OCI-LY3 (cell line): ENCODE results near the gene IPMK.

Experiments
- CTCF ChIP-seq: fragments of 200-600, 300-600 bp; sonication (generic); IDR thresholded peaks from 2 replicates; pipeline ENCODE4 v1.5.1; 2014; ENCODE audit warnings: antibody characterized with exemption, low read length, low read depth
- EZH2phosphoT487 ChIP-seq: fragments of 200-600 bp; shearing (Covaris generic); IDR thresholded peaks from 2 replicates; pipeline ENCODE4 v1.6.1; 2018; ENCODE audit warnings: antibody characterized with exemption, mixed run types, low read depth

GRCh38 chr10:58174831-58175230 lies 92.9 kb downstream of the IPMK start:
- no peak for TF ChIP-seq CTCF
- no peak for TF ChIP-seq EZH2phosphoT487
